AG04449 (cell line): ENCODE results near the gene RTN4RL2.

Source experiments
- CTCF ChIA-PET: fragments of 350-600 bp; formaldehyde crosslinking; extraction: SDS; loops from one replicate; lab custom pipeline; 2021; ENCODE audit warnings: antibody characterized with exemption; lab: Yijun Ruan, JAX
- POLR2A ChIA-PET: fragments of 400-600, 350-600 bp; formaldehyde crosslinking; extraction: SDS; loops from one replicate; lab custom pipeline; 2020; ENCODE audit warnings: antibody characterized with exemption, inconsistent platforms; lab: Yijun Ruan, JAX
- DNase-seq: peaks from one replicate; pipeline ENCODE4 v3.0.0-alpha.2; 2010; ENCODE audit warnings: low read depth, low spot score
- H3K4me3 ChIP-seq: 2 replicates; pipeline ENCODE4 v1.5.1; 2011; ENCODE audit warnings: low read depth, mild to moderate bottlenecking, control low read depth, low read length
- CTCF ChIP-seq: IDR thresholded peaks from one replicate; pipeline ENCODE4 v1.5.1; 2011; ENCODE audit warnings: mild to moderate bottlenecking, moderate library complexity, low read length, control low read depth, inconsistent platforms; ENCODE audit not compliant: insufficient read depth; ENCODE audit errors: missing control alignments

Gene RTN4RL2

GRCh38 chr11:57459164-57460021 lies 935 bp upstream of the RTN4RL2 start:
- ChIA-PET CTCF (interaction anchor here (0.8 to 11.8 kb wide), 42 partner anchors 10 to 1060 kb away, joined by 3 to 400 read pairs (median 8); partner anchors contain the start of genes SLC43A1, SLC43A3, TIMM10 and TNKS1BP1), POLR2A (no interaction called here)
- peak overlapping the region; percentile 50 for H3K4me3 ChIP-seq
- TF ChIP-seq CTCF, result no peak
- DNase-seq, result no peak

DNA sequence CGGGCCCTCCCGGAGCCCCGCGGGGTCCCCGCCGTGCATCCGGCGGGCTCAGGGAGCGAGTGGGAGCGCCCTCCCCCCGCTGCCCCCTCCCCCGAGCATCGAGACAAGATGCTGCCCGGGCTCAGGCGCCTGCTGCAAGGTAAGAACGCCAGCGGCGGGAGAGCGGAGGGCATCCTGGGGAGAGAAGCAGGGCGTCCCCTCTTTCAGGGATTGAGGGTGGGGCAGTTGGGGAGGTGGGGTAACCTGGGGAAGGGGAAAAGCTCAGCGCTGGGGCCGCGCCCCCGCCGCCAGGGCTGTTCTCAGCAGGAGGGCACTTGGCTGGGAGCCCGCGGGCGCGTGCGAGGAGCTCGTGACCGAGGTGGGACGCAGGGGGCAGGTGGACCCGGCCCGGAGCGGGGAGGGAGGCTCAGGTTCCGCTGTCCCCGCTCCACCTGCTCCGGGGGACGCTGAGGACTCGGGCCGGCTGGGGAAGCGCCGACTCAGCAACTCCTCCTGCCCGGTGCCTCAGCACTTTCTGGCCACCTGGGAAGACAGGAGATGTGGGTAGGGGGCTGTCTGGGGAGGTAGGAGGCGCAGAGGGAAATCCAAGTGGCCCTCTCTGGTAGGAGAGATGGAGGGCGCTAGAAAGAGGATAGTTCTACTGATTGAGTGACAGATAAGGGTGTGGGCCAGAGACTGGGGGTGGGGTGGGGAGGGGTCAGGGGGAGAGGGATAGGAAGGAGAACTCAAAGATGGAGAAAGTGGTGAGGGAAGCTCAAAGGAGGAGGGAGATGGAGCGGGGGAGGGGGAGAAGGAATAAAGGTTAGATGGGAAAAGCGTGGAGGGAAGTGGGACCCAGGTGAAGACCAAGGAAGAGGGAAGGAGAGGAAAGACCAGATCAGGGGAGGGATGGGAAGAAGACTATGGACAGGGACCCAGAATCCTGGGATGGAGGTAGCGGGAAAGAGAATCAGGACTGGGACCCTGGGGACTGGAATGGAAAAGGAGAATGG lies 726 bp downstream of the RTN4RL2 start:
- POLR2A ChIA-PET, result no interaction called here
- H3K4me3 ChIP-seq, result peak overlapping the region; percentile 34
- CTCF ChIA-PET, result interaction anchor here (0.8 to 11.8 kb wide), 17 partner anchors 10 to 1066 kb away, joined by 3 to 400 read pairs (median 7); partner anchors contain the start of genes SLC43A1 and TIMM10
- no peak for TF ChIP-seq CTCF
- DNase-seq, result no peak

GRCh38 chr11:57461841-57462489 lies 1.6 kb downstream of the RTN4RL2 start:
- DNase-seq, result no peak
- H3K4me3 ChIP-seq, result no peak overlapping the region
- ChIA-PET POLR2A (no interaction called here), CTCF (interaction anchor here (1.5 to 11.8 kb wide), 6 partner anchors 9 to 182 kb away, joined by 5 to 400 read pairs (median 132); partner anchors contain the start of gene TIMM10)
- TF ChIP-seq CTCF, result no peak

- H3K4me3 ChIP-seq, result no peak overlapping the region
- TF ChIP-seq CTCF, result no peak
- DNase-seq, result no peak
- POLR2A ChIA-PET, result no interaction called here
- CTCF ChIA-PET, result interaction anchor here (1.3 to 8.8 kb wide), 5 partner anchors 9 to 181 kb away, joined by 4 to 188 read pairs (median 125); no protein-coding TSS in a partner anchor
Measured at GRCh38 chr11:57462597-57462996, 2.3 kb downstream of the RTN4RL2 start.

DNA sequence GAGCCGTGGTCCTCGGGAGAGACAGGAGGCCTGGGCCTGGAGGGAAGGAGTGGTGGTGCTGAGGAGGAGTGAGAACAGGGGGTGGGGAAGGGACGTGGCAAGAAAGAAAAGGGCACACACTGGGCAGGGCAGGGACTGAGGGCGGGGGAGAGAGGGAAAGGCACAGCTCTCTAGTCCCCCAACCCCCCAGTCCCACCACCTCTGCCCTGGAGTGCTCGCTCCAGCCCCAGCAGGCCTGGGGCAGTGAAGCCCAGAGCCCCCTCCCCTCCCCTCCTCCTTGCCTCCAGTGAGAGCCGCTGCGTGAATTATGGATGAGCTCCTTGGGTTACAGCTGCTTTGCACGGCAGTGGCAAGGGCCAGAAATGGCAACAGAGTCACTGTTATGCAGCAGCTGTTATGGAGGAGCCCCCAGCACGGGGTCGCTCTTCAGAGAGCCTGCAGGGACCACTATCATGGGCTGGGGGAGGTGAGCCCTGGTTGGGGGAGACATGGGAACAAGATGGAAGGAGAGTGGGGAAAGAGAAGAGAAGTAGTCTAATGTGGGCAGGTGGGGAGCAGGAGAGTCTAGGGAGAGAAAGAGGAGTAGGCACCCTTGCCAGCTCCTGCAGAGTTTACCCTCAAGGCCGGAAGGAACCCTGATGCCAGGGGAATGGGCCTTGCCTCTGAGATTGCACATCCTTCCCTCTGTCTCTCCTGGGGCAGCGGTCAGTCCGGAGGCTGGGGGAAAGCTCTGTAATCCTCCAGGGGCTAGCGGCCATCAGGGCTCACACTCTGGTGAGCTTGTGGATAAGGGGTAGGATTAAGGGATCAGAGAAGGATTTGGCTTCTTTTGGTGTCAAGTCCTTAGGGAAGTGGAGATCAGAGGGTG lies 3.6 kb downstream of the RTN4RL2 start:
- no peak for DNase-seq
- TF ChIP-seq CTCF, result no peak
- CTCF ChIA-PET, result interaction anchor here (0.7 to 8.8 kb wide), 7 partner anchors 7 to 177 kb away, joined by 4 to 125 read pairs (median 6); no protein-coding TSS in a partner anchor
- POLR2A ChIA-PET, result no interaction called here
- H3K4me3 ChIP-seq, result no peak overlapping the region
